ENCODE data around the gene ACSS1.

ACSS1 gene

GRCh38 chr20:25036331-25036936 lies 21.5 kb downstream of the ACSS1 start:
- Histone ChIP-seq H3K9me3 (ENCODE audit: low read depth, low read length) (no peaks in the 10 kb centered on the region), H3K9ac (ENCODE audit: insufficient read length) (no peak overlapping the region), H3K36me3 (ENCODE audit: insufficient read depth, low read length) (no peaks in the 10 kb centered on the region), H3K27ac (no peak overlapping the region), H3K4me3 (no peak overlapping the region)
- no peak for TF ChIP-seq EZH2 (IDR thresholded peaks at IDR 0.05)
- TF ChIP-seq POLR2AphosphoS5 (IDR thresholded peaks at IDR 0.05; ENCODE audit: borderline replicate concordance, low read depth, low read length): no peak
- no peak for TF ChIP-seq FOXP2 (optimal IDR thresholded peaks at IDR 0.05; ENCODE audit: control extremely low read depth, extremely low read length, insufficient read depth)
- no peak for DNase-seq (ENCODE audit: low read depth, low spot score)

- TF ChIP-seq FOXP2 (optimal IDR thresholded peaks at IDR 0.05; ENCODE audit: control extremely low read depth, extremely low read length, insufficient read depth) (no peak), EZH2 (IDR thresholded peaks at IDR 0.05) (no peak), POLR2AphosphoS5 (IDR thresholded peaks at IDR 0.05; ENCODE audit: borderline replicate concordance, low read depth, low read length) (no peak)
- Histone ChIP-seq H3K4me3 (no peak overlapping the region), H3K9me3 (ENCODE audit: low read depth, low read length) (no peaks in the 10 kb centered on the region), H3K9ac (ENCODE audit: insufficient read length) (no peak overlapping the region), H3K27ac (no peak overlapping the region), H3K36me3 (ENCODE audit: insufficient read depth, low read length) (no peaks in the 10 kb centered on the region)
- DNase-seq (ENCODE audit: low read depth, low spot score): no peak
These were observed 22.0 kb downstream of the ACSS1 start for GRCh38 chr20:25035921-25036320.

DNA sequence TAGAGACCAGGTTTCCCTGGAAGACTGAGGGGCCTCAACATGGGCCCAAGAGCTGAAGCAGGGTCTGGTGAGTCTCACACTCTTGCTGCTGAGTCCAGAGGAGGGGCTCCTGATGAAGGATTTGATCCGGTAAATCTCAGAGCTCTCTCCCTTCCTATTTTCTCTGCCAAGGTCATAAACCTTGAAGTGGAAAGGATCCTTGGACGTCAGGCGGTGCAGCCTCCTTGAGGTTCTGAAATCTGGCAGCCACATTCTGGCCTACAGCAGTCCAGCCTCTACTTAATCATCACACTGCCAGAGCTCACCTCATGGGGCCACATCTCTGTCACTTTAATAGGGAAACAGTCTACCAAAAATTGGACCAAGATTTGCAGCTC lies 24.0 kb downstream of the ACSS1 start:
- no peak for TF ChIP-seq POLR2AphosphoS5 (IDR thresholded peaks at IDR 0.05; ENCODE audit: borderline replicate concordance, low read depth, low read length)
- Histone ChIP-seq H3K36me3 (ENCODE audit: insufficient read depth, low read length) (no peaks in the 10 kb centered on the region), H3K4me3 (no peak overlapping the region), H3K27ac (no peak overlapping the region), H3K9ac (ENCODE audit: insufficient read length) (no peak overlapping the region), H3K9me3 (ENCODE audit: low read depth, low read length) (no peaks in the 10 kb centered on the region)
- no peak for DNase-seq (ENCODE audit: low read depth, low spot score)

- Histone ChIP-seq H3K27ac (no peak overlapping the region), H3K9ac (ENCODE audit: insufficient read length) (no peak overlapping the region), H3K4me3 (no peak overlapping the region), H3K9me3 (ENCODE audit: low read depth, low read length) (no peaks in the 10 kb centered on the region), H3K36me3 (ENCODE audit: insufficient read depth, low read length) (no peaks in the 10 kb centered on the region)
- TF ChIP-seq EZH2 (IDR thresholded peaks at IDR 0.05): no peak
- no peak for TF ChIP-seq FOXP2 (optimal IDR thresholded peaks at IDR 0.05; ENCODE audit: control extremely low read depth, extremely low read length, insufficient read depth)
- TF ChIP-seq POLR2AphosphoS5 (IDR thresholded peaks at IDR 0.05; ENCODE audit: borderline replicate concordance, low read depth, low read length): no peak
- no peak for DNase-seq (ENCODE audit: low read depth, low spot score)
These were observed 24.5 kb downstream of the ACSS1 start for GRCh38 chr20:25033265-25033923.

GRCh38 chr20:25032478-25033264 lies 25.3 kb downstream of the ACSS1 start:
- Histone ChIP-seq H3K27ac (no peak overlapping the region), H3K4me3 (no peak overlapping the region)

GRCh38 chr20:25032065-25032477 lies 25.9 kb downstream of the ACSS1 start:
- H3K4me3 ChIP-seq: no peak overlapping the region
- no peak for DNase-seq (ENCODE audit: low read depth, low spot score)
- H3K9me3 ChIP-seq (ENCODE audit: low read depth, low read length): no peaks in the 10 kb centered on the region
- TF ChIP-seq POLR2AphosphoS5 (IDR thresholded peaks at IDR 0.05; ENCODE audit: borderline replicate concordance, low read depth, low read length): no peak
- no peaks in the 10 kb centered on the region for H3K36me3 ChIP-seq (ENCODE audit: insufficient read depth, low read length)
- no peak overlapping the region for H3K27ac ChIP-seq
- no peak overlapping the region for H3K9ac ChIP-seq (ENCODE audit: insufficient read length)

More at GRCh38 chr20:25032478-25033264, 25.3 kb downstream of the ACSS1 start:
- no peak for TF ChIP-seq FOXP2 (optimal IDR thresholded peaks at IDR 0.05; ENCODE audit: control extremely low read depth, extremely low read length, insufficient read depth)
- TF ChIP-seq POLR2AphosphoS5 (IDR thresholded peaks at IDR 0.05; ENCODE audit: borderline replicate concordance, low read depth, low read length): no peak
- TF ChIP-seq EZH2 (IDR thresholded peaks at IDR 0.05): no peak
- H3K9ac ChIP-seq (ENCODE audit: insufficient read length): no peak overlapping the region
- no peaks in the 10 kb centered on the region for H3K36me3 ChIP-seq (ENCODE audit: insufficient read depth, low read length)
- DNase-seq (ENCODE audit: low read depth, low spot score): no peak
- H3K9me3 ChIP-seq (ENCODE audit: low read depth, low read length): no peaks in the 10 kb centered on the region

- DNase-seq (ENCODE audit: low read depth, low spot score): no peak
- Histone ChIP-seq H3K36me3 (ENCODE audit: insufficient read depth, low read length) (no peaks in the 10 kb centered on the region), H3K9me3 (ENCODE audit: low read depth, low read length) (no peaks in the 10 kb centered on the region), H3K27ac (no peak overlapping the region), H3K4me3 (no peak overlapping the region), H3K9ac (ENCODE audit: insufficient read length) (no peak overlapping the region)
- no peak for TF ChIP-seq POLR2AphosphoS5 (IDR thresholded peaks at IDR 0.05; ENCODE audit: borderline replicate concordance, low read depth, low read length)
- TF ChIP-seq FOXP2 (optimal IDR thresholded peaks at IDR 0.05; ENCODE audit: control extremely low read depth, extremely low read length, insufficient read depth): no peak
- no peak for TF ChIP-seq EZH2 (IDR thresholded peaks at IDR 0.05)
These were observed 26.7 kb downstream of the ACSS1 start for GRCh38 chr20:25031241-25031640.

DNA sequence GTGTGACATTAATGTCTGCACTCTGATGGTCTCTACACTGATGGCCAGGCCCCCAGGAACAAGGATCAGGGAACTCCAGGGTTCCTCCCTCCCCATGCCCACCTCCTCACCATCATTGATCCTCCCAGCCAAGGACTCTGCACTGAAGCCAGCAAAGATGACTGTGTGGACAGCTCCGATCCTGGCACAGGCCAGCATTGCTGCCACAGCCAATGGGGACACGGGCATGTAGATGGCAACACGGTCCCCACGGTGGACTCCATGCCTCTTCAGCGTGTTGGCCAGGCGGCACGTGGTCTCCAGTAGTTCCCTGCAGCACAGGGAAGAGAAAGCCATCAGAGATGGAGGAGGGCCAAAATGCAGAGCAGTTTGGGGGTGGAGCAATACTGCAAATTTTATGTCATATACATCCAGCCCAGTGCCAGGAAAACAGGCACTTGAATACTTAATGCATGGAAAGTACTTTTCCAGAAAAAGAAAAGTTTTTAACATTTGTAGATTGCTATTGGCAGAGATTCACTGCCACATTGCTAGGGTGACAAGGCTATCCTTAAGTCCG lies 27.2 kb downstream of the ACSS1 start:
- no peak for DNase-seq (ENCODE audit: low read depth, low spot score)
- Histone ChIP-seq H3K9ac (ENCODE audit: insufficient read length) (no peak overlapping the region), H3K27ac (no peak overlapping the region), H3K4me3 (no peak overlapping the region), H3K9me3 (ENCODE audit: low read depth, low read length) (no peaks in the 10 kb centered on the region), H3K36me3 (ENCODE audit: insufficient read depth, low read length) (no peaks in the 10 kb centered on the region)
- TF ChIP-seq POLR2AphosphoS5 (IDR thresholded peaks at IDR 0.05; ENCODE audit: borderline replicate concordance, low read depth, low read length) (no peak), EZH2 (IDR thresholded peaks at IDR 0.05) (no peak), FOXP2 (optimal IDR thresholded peaks at IDR 0.05; ENCODE audit: control extremely low read depth, extremely low read length, insufficient read depth) (no peak)

Measured in SK-N-MC (cell line).